Activated CD8-positive, alpha-beta memory T cell treated with anti-CD3 and anti-CD28 coated beads, Interleukin-2, amount 50 U/mL, for 48 hours (primary cell): Measurements from ENCODE around the gene EXOC6.
A peak's percentile ranks its signal among the peaks of the same experiment; 100 is the strongest.

ENCODE experiments used
- DNase-seq: peaks from one replicate; pipeline ENCODE4 v3.0.0-alpha.2; 2020

The EXOC6 gene

GRCh38 chr10:92834986-92835385, 13.3 kb upstream of the EXOC6 start:
- DNase-seq: no peak

DNA sequence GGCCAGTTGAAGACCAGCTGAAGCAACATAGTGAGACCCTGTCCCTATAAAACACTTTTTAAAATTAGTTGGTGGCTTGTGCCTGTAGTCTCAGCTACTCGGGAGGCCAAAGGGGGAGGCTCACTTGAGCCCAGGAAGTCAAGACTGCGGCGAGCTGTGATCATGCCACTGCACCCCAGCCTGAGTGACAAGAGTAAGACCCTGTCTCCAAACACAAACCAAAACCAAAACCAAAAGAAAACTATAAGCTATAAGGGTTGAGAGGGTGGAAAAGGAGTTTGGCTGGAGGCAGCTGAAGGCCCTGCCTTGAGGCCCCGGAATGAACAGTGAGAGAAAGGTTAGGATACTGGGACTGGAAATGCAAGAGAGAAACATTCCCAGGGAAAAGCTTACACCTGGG, 10.9 kb upstream of the EXOC6 start:
- no peak for DNase-seq

DNA sequence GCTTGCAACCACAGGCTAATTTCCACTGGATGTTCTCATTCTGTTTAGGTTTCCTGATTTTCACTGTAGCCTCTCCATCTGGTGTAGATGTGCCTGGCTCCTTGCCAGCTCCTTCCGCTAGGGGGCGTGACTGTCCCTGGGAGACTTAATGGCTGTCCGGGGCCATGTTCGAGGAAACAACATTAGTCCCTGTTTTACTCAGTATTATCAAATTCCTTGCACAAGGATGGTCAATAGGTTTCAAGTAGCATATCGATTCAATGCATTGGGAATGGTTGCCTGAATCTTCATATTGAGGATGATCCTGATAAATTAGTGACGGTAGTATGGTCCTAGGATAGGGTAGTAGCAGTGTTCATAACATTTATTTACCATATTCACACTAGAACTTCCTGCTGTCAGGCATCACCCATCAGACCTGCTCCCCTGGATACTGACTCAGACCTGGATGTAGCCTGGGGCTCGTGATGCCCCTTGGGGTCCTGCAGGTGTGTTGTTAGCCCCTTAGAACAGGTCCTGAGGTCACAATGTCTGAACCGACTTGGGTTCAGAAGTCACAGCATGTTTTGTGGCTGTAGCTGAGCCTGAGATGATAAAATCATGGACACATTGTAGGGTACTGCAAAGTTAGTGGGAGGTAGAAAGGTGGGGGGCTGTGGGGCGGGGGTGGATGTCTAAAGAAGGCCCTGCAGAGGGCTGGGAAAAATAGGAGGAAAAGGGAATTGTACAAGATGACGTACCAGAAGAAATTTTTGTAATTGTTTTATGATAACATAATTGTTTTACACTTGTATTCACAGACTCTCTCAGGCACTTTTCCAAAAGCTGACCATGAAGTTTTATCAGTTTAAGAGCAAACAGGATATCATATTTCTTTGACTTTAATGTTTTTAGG, 8.9 kb upstream of the EXOC6 start:
- DNase-seq: peak; percentile 87

GRCh38 chr10:92844746-92845145, 3.6 kb upstream of the EXOC6 start:
- no peak for DNase-seq

GRCh38 chr10:92845921-92846320, 2.4 kb upstream of the EXOC6 start:
- no peak for DNase-seq

GRCh38 chr10:92846344-92846743, 2.0 kb upstream of the EXOC6 start:
- DNase-seq: no peak

GRCh38 chr10:92846854-92847201, 1.5 kb upstream of the EXOC6 start:
- DNase-seq: no peak

DNA sequence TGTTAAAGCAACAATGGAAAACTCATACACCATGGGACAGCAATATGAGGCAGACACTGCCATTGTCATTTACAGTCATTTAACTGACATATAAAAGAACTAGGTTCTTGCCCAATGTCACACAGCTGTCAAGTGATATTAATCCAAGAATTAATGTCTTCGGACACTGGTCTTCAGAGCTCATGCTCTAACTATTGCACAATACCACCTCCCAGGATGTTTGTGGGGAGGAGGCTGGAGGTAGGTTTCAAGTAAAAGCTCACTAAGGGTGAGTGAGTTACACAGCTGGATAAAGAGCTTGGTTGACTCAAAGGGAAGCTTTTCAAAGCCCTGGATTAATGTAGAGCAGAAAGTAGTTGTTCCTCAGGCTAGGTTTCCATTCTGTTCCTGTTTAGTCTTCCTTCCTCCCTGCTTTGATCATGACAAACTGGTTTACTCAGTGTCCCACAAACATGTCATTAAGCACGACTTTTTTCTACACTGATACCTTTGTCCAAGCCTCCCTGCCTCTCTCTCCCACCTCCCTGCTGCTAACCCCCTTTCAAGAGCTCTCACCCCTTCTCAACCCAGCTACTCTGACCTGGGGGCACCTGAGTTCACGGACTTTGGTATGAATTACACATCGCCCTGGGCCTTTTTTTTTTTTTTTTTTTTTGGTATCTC, 987 bp upstream of the EXOC6 start:
- no peak for DNase-seq

- DNase-seq: no peak
Measured at GRCh38 chr10:92848037-92848440, 281 bp upstream of the EXOC6 start.

GRCh38 chr10:92849234-92849525, 860 bp downstream of the EXOC6 start:
- DNase-seq: no peak

DNA sequence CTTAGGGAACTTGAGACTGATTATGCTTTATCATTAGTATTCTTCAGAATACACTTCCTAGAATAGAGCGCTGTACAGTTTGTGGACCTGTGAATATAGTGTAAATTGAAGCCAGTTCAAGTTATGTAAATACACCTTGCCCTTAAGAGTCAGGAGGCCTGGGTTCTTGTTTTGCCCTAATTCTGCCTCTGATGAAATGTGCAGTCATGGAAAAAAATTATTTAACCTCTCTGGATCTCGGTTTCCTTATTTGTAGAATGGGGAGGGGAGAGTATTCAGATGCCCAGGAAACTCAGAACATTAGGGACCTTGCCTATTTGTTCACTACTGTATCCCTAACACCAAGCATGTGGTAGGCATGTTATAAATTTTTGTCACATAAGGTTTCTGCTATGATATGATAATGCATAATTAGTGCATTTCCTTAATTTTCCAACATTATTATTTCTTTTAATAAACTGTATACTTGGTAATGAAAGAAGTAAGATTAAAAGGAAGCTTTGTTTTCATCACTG, 1.3 kb downstream of the EXOC6 start:
- no peak for DNase-seq

DNA sequence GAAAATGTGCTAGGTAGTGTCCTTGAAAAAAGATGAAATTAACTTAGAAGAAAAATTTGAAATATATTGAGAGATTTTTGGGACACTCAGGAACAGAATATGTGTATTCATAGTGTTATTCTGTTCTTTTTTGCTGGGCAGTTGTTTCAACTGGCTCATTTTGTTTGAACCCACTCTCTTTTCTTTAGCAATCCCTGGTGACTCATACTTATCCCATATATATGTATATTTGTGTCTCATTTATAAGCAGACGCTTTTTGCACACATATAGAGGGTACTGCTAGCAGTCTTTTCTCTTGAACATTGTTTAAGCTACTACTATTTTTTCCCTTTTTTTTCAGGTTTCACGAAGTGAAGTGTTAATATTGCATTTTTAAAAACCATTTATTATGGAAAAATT, 1.9 kb downstream of the EXOC6 start:
- DNase-seq: no peak

DNA sequence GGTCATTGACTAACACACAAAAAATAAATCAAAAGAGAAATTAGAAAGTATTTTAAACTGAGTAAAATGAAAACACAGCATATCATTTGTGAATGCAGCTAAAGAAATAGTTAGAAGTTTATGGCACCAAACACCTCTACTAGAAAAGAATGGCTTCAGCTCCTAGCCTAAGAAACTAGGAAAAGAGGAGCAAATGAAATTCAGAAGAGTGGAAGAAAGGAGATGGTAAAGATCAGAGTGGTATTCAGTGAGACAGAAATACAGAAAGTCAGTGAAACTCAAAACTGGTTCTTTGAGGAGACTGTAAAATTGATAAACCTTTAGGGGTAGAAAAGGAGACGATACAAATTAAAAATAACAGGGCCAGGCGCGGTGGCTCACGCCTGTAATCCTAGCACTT, 2.7 kb downstream of the EXOC6 start:
- no peak for DNase-seq

GRCh38 chr10:92855560-92855959, 7.2 kb downstream of the EXOC6 start:
- DNase-seq: no peak

GRCh38 chr10:92857904-92858514, 9.7 kb downstream of the EXOC6 start:
- no peak for DNase-seq

- DNase-seq: no peak
Measured at GRCh38 chr10:92867235-92867634, 18.9 kb downstream of the EXOC6 start.

DNA sequence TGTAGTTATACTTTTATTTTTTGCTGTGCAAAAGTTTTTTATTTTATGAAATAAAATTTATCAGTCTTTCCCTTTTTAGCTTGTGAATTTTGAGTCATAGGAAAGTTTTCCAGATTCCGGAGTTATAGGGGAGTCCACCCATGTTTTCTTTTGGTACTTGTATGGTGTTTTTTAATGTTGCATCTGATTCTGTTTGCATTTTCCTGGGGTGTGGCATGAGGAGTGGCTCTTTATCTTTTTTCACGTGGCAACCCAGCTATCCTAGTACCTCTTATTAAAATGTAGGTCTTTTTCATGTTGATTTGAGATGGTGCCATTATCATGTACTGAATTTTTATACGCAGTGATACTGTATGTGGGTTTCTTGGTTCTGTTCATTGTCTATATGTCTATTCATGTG, 19.7 kb downstream of the EXOC6 start:
- DNase-seq: no peak

DNA sequence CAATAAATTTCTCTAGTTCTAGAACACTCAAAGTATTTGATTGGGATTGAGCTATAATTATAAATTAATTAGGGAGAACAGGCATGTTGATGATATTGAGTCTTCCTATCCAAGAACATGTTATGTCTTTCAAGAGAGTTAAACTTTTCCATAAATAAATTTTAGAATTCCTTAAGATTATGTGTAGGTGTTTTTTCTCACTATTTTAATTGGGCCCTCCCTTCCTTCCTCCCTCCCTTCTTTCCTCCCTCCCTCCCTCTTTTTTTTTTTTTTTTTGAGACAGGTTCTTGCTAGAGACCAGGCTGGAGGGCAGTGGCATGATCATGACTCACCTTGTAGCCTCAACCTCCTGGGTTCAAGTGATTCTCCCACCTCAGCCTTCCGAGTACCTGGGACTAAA, 20.2 kb downstream of the EXOC6 start:
- DNase-seq: no peak

DNA sequence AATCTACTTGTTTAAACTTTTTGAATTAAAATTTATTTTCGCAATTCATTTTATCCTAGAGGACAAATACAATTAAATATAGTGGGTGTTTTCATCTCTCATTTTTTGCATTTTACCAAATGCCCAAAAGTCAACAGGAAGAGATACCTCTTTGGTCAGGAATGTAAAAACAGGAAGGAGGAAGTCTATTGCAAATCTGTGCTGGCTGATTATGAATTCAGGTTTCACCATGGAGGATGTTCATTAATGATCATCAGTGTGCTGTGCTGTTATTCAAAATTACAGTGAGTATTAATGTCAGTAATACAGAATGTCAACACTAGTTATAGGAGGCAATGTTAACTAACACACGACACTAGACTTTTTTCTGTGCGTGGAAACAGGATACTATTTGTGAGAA, 24.7 kb downstream of the EXOC6 start:
- DNase-seq: no peak

DNA sequence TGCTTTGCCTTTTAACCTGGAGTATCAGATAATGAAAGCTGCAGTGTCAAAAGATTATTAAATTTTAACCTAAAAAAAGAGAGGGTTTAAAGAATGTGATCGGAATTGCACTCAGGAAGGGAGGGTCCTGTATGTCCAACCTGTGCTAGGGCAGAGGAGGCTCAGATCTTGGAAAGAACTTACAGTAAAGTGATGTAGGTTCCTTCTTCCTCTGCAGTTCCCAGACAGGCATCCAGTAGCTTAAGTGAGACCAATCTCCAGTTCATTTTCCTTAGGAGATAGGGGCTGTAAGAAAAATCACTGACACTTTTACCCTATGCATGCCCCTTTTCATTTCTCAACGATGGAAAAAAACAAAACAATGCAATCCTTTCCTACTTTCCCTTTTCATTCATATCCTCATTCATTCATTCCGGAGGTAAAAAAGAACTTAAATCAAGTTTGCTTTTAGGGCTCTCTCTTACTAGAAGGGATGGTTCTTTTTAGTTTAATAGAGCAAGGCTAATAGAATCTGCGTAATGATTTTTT, 28.3 kb downstream of the EXOC6 start:
- DNase-seq: no peak

DNA sequence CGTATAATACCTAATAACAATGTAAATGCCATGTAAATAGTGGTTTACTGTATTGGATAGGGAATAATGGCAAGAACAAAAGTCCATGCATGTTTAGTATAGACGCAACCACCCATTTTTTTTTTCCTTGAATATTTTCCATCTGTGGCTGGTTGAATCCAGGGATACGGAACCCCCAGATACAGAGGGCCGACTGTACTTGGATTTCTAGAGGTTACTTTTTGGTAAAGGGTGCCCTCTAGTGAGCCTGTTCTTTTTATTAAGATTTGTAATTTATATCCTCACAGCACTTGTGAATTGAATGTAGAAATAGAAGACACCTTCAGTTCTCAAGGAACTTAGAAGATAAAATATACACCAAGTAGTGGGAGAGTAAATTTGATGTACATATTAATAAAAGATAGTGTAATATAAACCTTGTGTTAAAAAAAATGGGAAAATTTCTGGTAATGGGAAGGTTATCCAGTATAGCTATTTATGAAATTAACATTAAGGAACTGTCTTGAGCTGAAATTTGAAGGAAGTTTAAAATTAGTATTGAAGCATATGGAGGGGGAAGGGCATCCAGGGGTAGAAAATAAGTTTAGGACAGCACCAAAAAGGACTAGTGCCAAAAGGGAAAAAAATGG, 32.0 kb downstream of the EXOC6 start:
- no peak for DNase-seq

- no peak for DNase-seq
Measured at GRCh38 chr10:92880917-92881316, 32.6 kb downstream of the EXOC6 start.

- DNase-seq: no peak
Measured at GRCh38 chr10:92886334-92886961, 38.1 kb downstream of the EXOC6 start.
